Ascending aorta (tissue), 2 donors: ENCODE data around the gene INKA2. TPM values are rescaled to one million over a fixed set of nuclear protein-coding genes. Genes with fewer than 3 reads are reported as not detected.

Source experiments
- DNase-seq, 2 donors: peaks; one replicate each; pipeline ENCODE4 v3.0.0-alpha.2; 2019; ENCODE audit warnings: low spot score in 2 of 2
- H3K27ac ChIP-seq, 2 donors: fragments of 200-600 bp; sonication (generic); one replicate each; pipeline ENCODE4 v1.5.1; 2016 to 2017; ENCODE audit warnings: mild to moderate bottlenecking in 1 of 2
- H3K27me3 ChIP-seq: fragments of 200-600 bp; sonication (generic); one replicate; pipeline ENCODE4 v1.5.1; 2017
- H3K36me3 ChIP-seq, 2 donors: fragments of 200-600 bp; sonication (generic); one replicate each; pipeline ENCODE4 v1.5.1; 2016
- H3K4me1 ChIP-seq, 2 donors: fragments of 200-600 bp; sonication (generic); one replicate each; pipeline ENCODE4 v1.5.1; 2016 to 2017; ENCODE audit warnings: mild to moderate bottlenecking in 1 of 2
- H3K4me3 ChIP-seq, 2 donors: fragments of 200-600 bp; sonication (generic); one replicate each; pipeline ENCODE4 v1.5.1; 2016 to 2017; ENCODE audit warnings: mild to moderate bottlenecking in 1 of 2
- H3K9me3 ChIP-seq, 2 donors: fragments of 200-600 bp; sonication (generic); one replicate each; pipeline ENCODE4 v1.5.1; 2016
- intact Hi-C: fragments of 100-400 bp; cut with DNase I; formaldehyde crosslinking; loops from one replicate; pipeline ENCODE4 v1.15.1; 2023
- total RNA-seq: library from RNA; depleted of rRNA; stranded (reverse); fragments of >200 nt; gene quantifications from one replicate; pipeline ENCODE4 v1.1.0, GENCODE V29; 2016
- TF ChIP-seq, protein P1 (sequence below), 3 experiments: fragments of 200-600 bp in 2 of 3; fragments of 450-650 bp in 1 of 3; sonication (generic) in 2 of 3; IDR thresholded peaks; one replicate each; pipeline ENCODE4 v1.5.1; 2016 to 2019; ENCODE audit warnings: antibody characterized with exemption in 3 of 3, mild to moderate bottlenecking in 1 of 3, moderate library complexity in 1 of 3

The INKA2 gene
- total RNA-seq, 1 donor from 2014 or later, result not detected

GRCh38 chr1:111739925-111740765, 950 bp upstream of the INKA2 start:
- Histone ChIP-seq H3K4me3 (peak overlapping the region; percentile 78 to 88), H3K36me3 (no peaks in the 10 kb centered on the region), H3K27ac (peak overlapping the region; percentile 95), H3K27me3 (no peaks in the 10 kb centered on the region), H3K4me1 (peaks cover 0 to 14% of the 10 kb centered on the region in 2 donors), H3K9me3 (no peaks in the 10 kb centered on the region)
- intact Hi-C loops, result loop anchor here (1.0 to 10.0 kb wide), 5 partner anchors 15 to 965 kb away; partner anchors contain the start of genes DDX20 and RHOC
- DNase-seq, result peak in 1 of 2 donors; percentile 87
- TF ChIP-seq, protein P1, sequence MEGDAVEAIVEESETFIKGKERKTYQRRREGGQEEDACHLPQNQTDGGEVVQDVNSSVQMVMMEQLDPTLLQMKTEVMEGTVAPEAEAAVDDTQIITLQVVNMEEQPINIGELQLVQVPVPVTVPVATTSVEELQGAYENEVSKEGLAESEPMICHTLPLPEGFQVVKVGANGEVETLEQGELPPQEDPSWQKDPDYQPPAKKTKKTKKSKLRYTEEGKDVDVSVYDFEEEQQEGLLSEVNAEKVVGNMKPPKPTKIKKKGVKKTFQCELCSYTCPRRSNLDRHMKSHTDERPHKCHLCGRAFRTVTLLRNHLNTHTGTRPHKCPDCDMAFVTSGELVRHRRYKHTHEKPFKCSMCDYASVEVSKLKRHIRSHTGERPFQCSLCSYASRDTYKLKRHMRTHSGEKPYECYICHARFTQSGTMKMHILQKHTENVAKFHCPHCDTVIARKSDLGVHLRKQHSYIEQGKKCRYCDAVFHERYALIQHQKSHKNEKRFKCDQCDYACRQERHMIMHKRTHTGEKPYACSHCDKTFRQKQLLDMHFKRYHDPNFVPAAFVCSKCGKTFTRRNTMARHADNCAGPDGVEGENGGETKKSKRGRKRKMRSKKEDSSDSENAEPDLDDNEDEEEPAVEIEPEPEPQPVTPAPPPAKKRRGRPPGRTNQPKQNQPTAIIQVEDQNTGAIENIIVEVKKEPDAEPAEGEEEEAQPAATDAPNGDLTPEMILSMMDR (IDR thresholded peaks at IDR 0.05), result peak in 1 of 3 experiments; percentile 6

DNA sequence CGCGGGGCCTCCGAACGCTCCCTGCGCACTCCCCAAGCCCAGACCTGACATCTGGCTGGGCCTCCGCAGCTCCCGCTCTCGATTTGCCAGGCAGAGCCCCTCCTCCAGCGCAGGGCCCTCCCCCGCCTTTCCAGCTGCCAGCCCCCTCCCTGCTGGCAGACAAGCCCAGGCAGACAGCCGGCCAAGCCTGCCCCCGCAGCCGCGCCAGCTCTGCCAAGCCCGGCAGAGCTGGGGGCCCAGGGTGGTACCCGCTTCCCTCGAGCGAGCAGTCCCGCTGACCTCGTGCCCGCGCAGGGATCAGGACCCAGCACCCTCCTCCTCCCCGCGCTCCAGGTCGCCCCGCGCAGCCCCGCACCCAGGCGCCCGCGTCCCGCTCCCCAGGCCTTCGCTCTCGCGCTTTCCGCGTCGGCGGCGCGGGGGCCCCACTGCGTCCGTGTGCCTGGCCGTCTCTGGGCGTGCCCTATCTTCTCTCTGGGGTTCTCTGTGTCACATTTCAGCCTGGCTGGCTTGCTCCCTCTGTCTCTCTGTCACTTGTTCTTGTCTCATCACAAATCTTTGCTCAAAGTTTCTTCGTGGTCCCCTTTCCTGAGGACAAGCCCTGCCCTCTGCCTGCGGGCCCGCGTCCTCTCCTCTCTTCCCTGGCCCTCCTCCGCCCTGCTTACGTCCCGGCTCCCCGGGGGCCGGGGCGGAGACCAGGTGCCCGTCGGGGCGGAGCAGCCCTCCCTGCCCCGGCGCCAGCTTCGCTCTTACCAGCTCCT, 580 bp downstream of the INKA2 start:
- Histone ChIP-seq H3K36me3 (no peaks in the 10 kb centered on the region), H3K27ac (peak overlapping the region; percentile 95), H3K9me3 (no peaks in the 10 kb centered on the region), H3K4me3 (peak overlapping the region; percentile 78 to 88), H3K27me3 (no peaks in the 10 kb centered on the region), H3K4me1 (peaks cover 0 to 14% of the 10 kb centered on the region in 2 donors)
- intact Hi-C loops, result loop anchor here (1.0 to 10.0 kb wide), 5 partner anchors 17 to 966 kb away; partner anchors contain the start of genes DDX20 and RHOC
- TF ChIP-seq, protein P1 (IDR thresholded peaks at IDR 0.05), result peak in 1 of 3 experiments; percentile 18
- peak in 1 of 2 donors; percentile 91 for DNase-seq

DNA sequence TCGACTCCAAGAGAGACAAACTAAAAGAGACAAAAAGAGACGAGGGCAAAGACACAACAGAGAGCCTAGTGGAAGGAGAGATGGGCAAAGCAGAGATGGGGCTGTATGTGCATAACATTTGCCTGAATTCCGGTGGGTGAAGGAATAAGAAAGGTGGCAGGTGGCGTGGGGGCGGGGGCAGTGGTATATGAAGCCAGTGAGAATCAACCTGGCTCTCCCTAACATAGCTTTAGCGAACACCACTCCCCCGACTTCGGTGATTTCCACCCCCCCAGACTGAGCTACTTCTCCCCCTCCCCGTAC, 1.1 kb downstream of the INKA2 start:
- H3K27ac ChIP-seq, result peak overlapping the region; percentile 95
- no peak for DNase-seq
- intact Hi-C loops, result loop anchor here (2.0 to 10.0 kb wide), 4 partner anchors 21 to 967 kb away; partner anchors contain the start of gene RHOC
- H3K27me3 ChIP-seq, result no peaks in the 10 kb centered on the region
- no peaks in the 10 kb centered on the region for H3K36me3 ChIP-seq
- H3K9me3 ChIP-seq, result no peaks in the 10 kb centered on the region
- H3K4me3 ChIP-seq, result peak overlapping the region; percentile 78 to 88
- TF ChIP-seq, protein P1 (IDR thresholded peaks at IDR 0.05), result no peak
- peaks cover 0 to 14% of the 10 kb centered on the region in 2 donors for H3K4me1 ChIP-seq

GRCh38 chr1:111737216-111738132, 1.7 kb downstream of the INKA2 start:
- Histone ChIP-seq H3K27ac (peak overlapping the region; percentile 95), H3K4me1 (peaks cover 0 to 14% of the 10 kb centered on the region in 2 donors), H3K9me3 (no peaks in the 10 kb centered on the region), H3K36me3 (no peaks in the 10 kb centered on the region), H3K27me3 (no peaks in the 10 kb centered on the region), H3K4me3 (peak overlapping the region; percentile 78 to 88)
- TF ChIP-seq, protein P1 (IDR thresholded peaks at IDR 0.05), result no peak
- intact Hi-C loops, result loop anchor here (2.0 to 10.0 kb wide), 4 partner anchors 21 to 967 kb away; partner anchors contain the start of gene RHOC
- peak in 1 of 2 donors; percentile 57 for DNase-seq
